Activated CD4-positive, alpha-beta memory T cell treated with anti-CD3 and anti-CD28 coated beads, Interleukin-2, amount 10 ng/mL, durations not matched to agents 7 days and 5 days (primary cell): Measurements from ENCODE around the gene LTBP3. TPM values are rescaled to one million over a fixed set of nuclear protein-coding genes. Genes with fewer than 3 reads are reported as not detected.
A peak's percentile ranks its signal among the peaks of the same experiment; 100 is the strongest.
"Not testable (repeated sequence)": the region's sequence is repeated elsewhere in the genome, so short reads cannot be mapped to it uniquely, and the experiment has no call there.

Source experiments
- CTCF ChIA-PET: fragments of 350-600 bp; sonication (Branson Sonifier 250); formaldehyde crosslinking; loops from one replicate; lab custom pipeline; 2021; ENCODE audit warnings: antibody characterized with exemption, inconsistent platforms; lab: Charles Lee
- POLR2A ChIA-PET: fragments of 350-600 bp; sonication (Branson Sonifier 250); formaldehyde crosslinking; loops from one replicate; lab custom pipeline; 2021; ENCODE audit warnings: antibody characterized with exemption; lab: Charles Lee
- DNase-seq: peaks from one replicate; pipeline ENCODE4 v3.0.0-alpha.2; 2020
- H3K27ac Mint-ChIP-seq: one replicate; pipeline ENCODE4 v1.8.0; 2021; ENCODE audit warnings: mild to moderate bottlenecking, mixed read lengths
- H3K27me3 Mint-ChIP-seq: one replicate; pipeline ENCODE4 v1.8.0; 2021; ENCODE audit warnings: mixed read lengths
- H3K36me3 Mint-ChIP-seq: one replicate; pipeline ENCODE4 v1.8.0; 2021; ENCODE audit warnings: low read depth, mixed read lengths
- H3K4me1 Mint-ChIP-seq: one replicate; pipeline ENCODE4 v1.8.0; 2021; ENCODE audit warnings: mixed read lengths
- H3K4me3 Mint-ChIP-seq: one replicate; pipeline ENCODE4 v1.8.0; 2021; ENCODE audit warnings: mild to moderate bottlenecking, mixed read lengths
- H3K9me3 Mint-ChIP-seq: one replicate; pipeline ENCODE4 v1.8.0; 2021; ENCODE audit warnings: mixed read lengths
- total RNA-seq, 2 experiments: library from RNA; stranded (reverse); gene quantifications; one replicate each; pipeline ENCODE4 v1.2.3, GENCODE V29; 2021

The LTBP3 gene
- total RNA-seq, 2 experiments from 2014 or later = 55.4 to 60.0 TPM

GRCh38 chr11:65565624-65566453, 7.7 kb upstream of the LTBP3 start:
- no peaks in the 10 kb centered on the region for H3K27me3 Mint-ChIP-seq
- H3K27ac Mint-ChIP-seq = peak overlapping the region; percentile 97
- DNase-seq = peak; percentile 53
- CTCF ChIA-PET = interaction anchor here (0.6 to 3.7 kb wide), 8 partner anchors 9 to 148 kb away, joined by 3 to 33 read pairs (median 7); no protein-coding TSS in a partner anchor
- peak overlapping the region; percentile 47 for H3K4me3 Mint-ChIP-seq
- peaks cover 55% of the 10 kb centered on the region for H3K4me1 Mint-ChIP-seq
- POLR2A ChIA-PET = interaction anchor here (0.6 to 2.9 kb wide), 23 partner anchors 9 to 444 kb away, joined by 3 to 29 read pairs (median 4); partner anchors contain the start of genes EHBP1L1, FAU, MALAT1 and MRPL49
- peaks cover 17% of the 10 kb centered on the region for H3K36me3 Mint-ChIP-seq
- H3K9me3 Mint-ChIP-seq = no peaks in the 10 kb centered on the region

- ChIA-PET POLR2A (interaction anchor here (0.6 to 2.9 kb wide), 17 partner anchors 8 to 145 kb away, joined by 3 to 29 read pairs (median 6); partner anchors contain the start of genes EHBP1L1, MALAT1, NEAT1 and PCNX3), CTCF (interaction anchor here (0.6 to 3.7 kb wide), 9 partner anchors 8 to 302 kb away, joined by 3 to 33 read pairs (median 5); partner anchors contain the start of gene MUS81)
- not testable (repeated sequence) for H3K9me3 Mint-ChIP-seq, DNase-seq, H3K27me3 Mint-ChIP-seq
- Mint-ChIP-seq H3K4me1 (peaks cover 58% of the 10 kb centered on the region), H3K27ac (peak overlapping the region; percentile 97), H3K4me3 (peak overlapping the region; percentile 47), H3K36me3 (peaks cover 13% of the 10 kb centered on the region)
These were observed 6.9 kb upstream of the LTBP3 start for GRCh38 chr11:65564879-65565559.

GRCh38 chr11:65563601-65564000, 5.4 kb upstream of the LTBP3 start:
- peaks cover 5% of the 10 kb centered on the region for H3K36me3 Mint-ChIP-seq
- CTCF ChIA-PET = interaction anchor here (3.2 kb wide), 1 partner anchor 11 kb away, joined by 25 read pairs; no protein-coding TSS in a partner anchor
- no peak overlapping the region for H3K4me3 Mint-ChIP-seq
- peaks cover 55% of the 10 kb centered on the region for H3K4me1 Mint-ChIP-seq
- POLR2A ChIA-PET = interaction anchor here (1.2 kb wide), 1 partner anchor 63 kb away, joined by 3 read pairs; no protein-coding TSS in a partner anchor
- no peaks in the 10 kb centered on the region for H3K9me3 Mint-ChIP-seq
- no peaks in the 10 kb centered on the region for H3K27me3 Mint-ChIP-seq
- H3K27ac Mint-ChIP-seq = peak overlapping the region; percentile 24
- no peak for DNase-seq

- POLR2A ChIA-PET = interaction anchor here (1.8 to 2.9 kb wide), 2 partner anchors 9 to 14 kb away, joined by 5 to 10 read pairs; partner anchors contain the start of gene EHBP1L1
- Mint-ChIP-seq H3K27ac (no peak overlapping the region), H3K4me1 (peaks cover 50% of the 10 kb centered on the region)
These were observed 4.6 kb upstream of the LTBP3 start for GRCh38 chr11:65562788-65563187.

GRCh38 chr11:65562020-65562419, 3.9 kb upstream of the LTBP3 start:
- H3K36me3 Mint-ChIP-seq = no peaks in the 10 kb centered on the region
- no peak overlapping the region for H3K4me3 Mint-ChIP-seq
- H3K9me3 Mint-ChIP-seq = no peaks in the 10 kb centered on the region
- CTCF ChIA-PET = interaction anchor here (1.1 to 2.2 kb wide), 4 partner anchors 10 to 21 kb away, joined by 4 to 6 read pairs (median 4); no protein-coding TSS in a partner anchor
- H3K4me1 Mint-ChIP-seq = peaks cover 54% of the 10 kb centered on the region
- POLR2A ChIA-PET = interaction anchor here (0.7 to 4.1 kb wide), 5 partner anchors 9 to 102 kb away, joined by 3 to 31 read pairs (median 5); partner anchors contain the start of genes EHBP1L1, FAM89B and ZNRD2
- no peak for DNase-seq
- no peak overlapping the region for H3K27ac Mint-ChIP-seq
- H3K27me3 Mint-ChIP-seq = no peaks in the 10 kb centered on the region

More at GRCh38 chr11:65562788-65563187, 4.6 kb upstream of the LTBP3 start:
- Mint-ChIP-seq H3K27me3 (no peaks in the 10 kb centered on the region), H3K4me3 (no peak overlapping the region), H3K36me3 (no peaks in the 10 kb centered on the region), H3K9me3 (no peaks in the 10 kb centered on the region)
- CTCF ChIA-PET = interaction anchor here (1.1 to 2.2 kb wide), 2 partner anchors 11 to 16 kb away, joined by 4 to 5 read pairs; no protein-coding TSS in a partner anchor
- DNase-seq = no peak

- Mint-ChIP-seq H3K27me3 (no peaks in the 10 kb centered on the region), H3K9me3 (no peaks in the 10 kb centered on the region), H3K27ac (no peak overlapping the region), H3K4me3 (no peak overlapping the region), H3K4me1 (peaks cover 53% of the 10 kb centered on the region), H3K36me3 (no peaks in the 10 kb centered on the region)
- DNase-seq = no peak
- ChIA-PET POLR2A (interaction anchor here (0.6 to 4.1 kb wide), 6 partner anchors 11 to 236 kb away, joined by 3 to 31 read pairs (median 6); partner anchors contain the start of genes EHBP1L1, FAM89B, SCYL1 and ZNRD2), CTCF (interaction anchor here (0.5 to 2.2 kb wide), 6 partner anchors 9 to 29 kb away, joined by 3 to 6 read pairs (median 4); partner anchors contain the start of gene ZNRD2)
These were observed 2.6 kb upstream of the LTBP3 start for GRCh38 chr11:65560555-65561418.

- no peak overlapping the region for H3K27ac Mint-ChIP-seq
- H3K4me3 Mint-ChIP-seq = no peak overlapping the region
- no peaks in the 10 kb centered on the region for H3K36me3 Mint-ChIP-seq
- no peaks in the 10 kb centered on the region for H3K27me3 Mint-ChIP-seq
- CTCF ChIA-PET = interaction anchor here (0.8 to 1.5 kb wide), 4 partner anchors 9 to 28 kb away, joined by 3 to 4 read pairs (median 3); partner anchors contain the start of gene ZNRD2
- POLR2A ChIA-PET = interaction anchor here (0.6 to 4.1 kb wide), 7 partner anchors 12 to 236 kb away, joined by 3 to 31 read pairs (median 4); partner anchors contain the start of genes EHBP1L1, FAM89B, SCYL1 and ZNRD2
- H3K4me1 Mint-ChIP-seq = peaks cover 53% of the 10 kb centered on the region
- DNase-seq = no peak
- H3K9me3 Mint-ChIP-seq = no peaks in the 10 kb centered on the region
These were observed 1.9 kb upstream of the LTBP3 start for GRCh38 chr11:65559951-65560537.

- DNase-seq = no peak
- H3K4me1 Mint-ChIP-seq = peaks cover 53% of the 10 kb centered on the region
These were observed 1.4 kb upstream of the LTBP3 start for GRCh38 chr11:65559535-65559934.

GRCh38 chr11:65558930-65559509, 861 bp upstream of the LTBP3 start:
- Mint-ChIP-seq H3K36me3 (no peaks in the 10 kb centered on the region), H3K27ac (peak overlapping the region; percentile 58), H3K4me1 (peaks cover 55% of the 10 kb centered on the region), H3K9me3 (no peaks in the 10 kb centered on the region), H3K4me3 (peak overlapping the region; percentile 61), H3K27me3 (no peaks in the 10 kb centered on the region)
- CTCF ChIA-PET = interaction anchor here (0.7 to 1.2 kb wide), 4 partner anchors 8 to 47 kb away, joined by 3 read pairs; partner anchors contain the start of gene FAM89B
- POLR2A ChIA-PET = interaction anchor here (0.8 to 4.1 kb wide), 8 partner anchors 13 to 61 kb away, joined by 3 to 31 read pairs (median 4); partner anchors contain the start of genes EHBP1L1, FAM89B, PCNX3 and ZNRD2
- DNase-seq = no peak

More at GRCh38 chr11:65559535-65559934, 1.4 kb upstream of the LTBP3 start:
- Mint-ChIP-seq H3K4me3 (peak overlapping the region; percentile 38), H3K27ac (peak overlapping the region; percentile 14), H3K36me3 (no peaks in the 10 kb centered on the region), H3K9me3 (no peaks in the 10 kb centered on the region), H3K27me3 (no peaks in the 10 kb centered on the region)
- CTCF ChIA-PET = interaction anchor here (0.7 to 1.5 kb wide), 5 partner anchors 8 to 47 kb away, joined by 3 read pairs; partner anchors contain the start of gene ZNRD2
- POLR2A ChIA-PET = interaction anchor here (0.8 to 4.1 kb wide), 7 partner anchors 12 to 61 kb away, joined by 3 to 31 read pairs (median 4); partner anchors contain the start of genes EHBP1L1, FAM89B, SCYL1 and ZNRD2

GRCh38 chr11:65557280-65558001, 718 bp downstream of the LTBP3 start:
- Mint-ChIP-seq H3K36me3 (no peaks in the 10 kb centered on the region), H3K9me3 (no peaks in the 10 kb centered on the region), H3K27ac (peak overlapping the region; percentile 74), H3K27me3 (no peaks in the 10 kb centered on the region), H3K4me1 (peaks cover 62% of the 10 kb centered on the region), H3K4me3 (peak overlapping the region; percentile 74)
- no peak for DNase-seq
- POLR2A ChIA-PET = interaction anchor here (0.7 to 1.9 kb wide), 9 partner anchors 8 to 138 kb away, joined by 3 to 12 read pairs (median 6); partner anchors contain the start of genes FAM89B and ZNRD2
- CTCF ChIA-PET = interaction anchor here (1.0 to 1.4 kb wide), 2 partner anchors 8 to 16 kb away, joined by 3 read pairs; no protein-coding TSS in a partner anchor
